Measurements from ENCODE around the gene CD300H.

DNA sequence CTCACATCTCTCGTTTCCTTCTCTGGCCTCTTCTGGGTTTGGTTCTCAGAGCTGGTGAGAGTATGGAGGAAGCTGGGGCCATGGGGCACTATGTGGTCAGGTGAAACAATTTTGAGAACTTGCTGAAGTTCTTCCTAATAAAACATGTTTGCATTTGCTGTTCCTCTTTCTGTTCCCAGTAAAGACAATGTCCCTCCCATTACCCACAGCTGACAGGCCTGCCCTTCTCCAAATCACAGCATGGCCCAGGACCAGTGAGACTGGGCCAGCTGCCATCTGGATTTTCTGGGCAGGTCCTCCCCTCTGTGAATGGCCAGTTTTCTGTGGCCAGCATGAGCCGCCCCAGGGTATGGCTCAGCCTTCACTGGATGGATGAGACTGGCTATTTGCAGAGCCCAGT is at the start of gene CD300H:
- TF ChIP-seq POLR2A (IDR thresholded peaks at IDR 0.05): no peak
- TF ChIP-seq, protein P1, sequence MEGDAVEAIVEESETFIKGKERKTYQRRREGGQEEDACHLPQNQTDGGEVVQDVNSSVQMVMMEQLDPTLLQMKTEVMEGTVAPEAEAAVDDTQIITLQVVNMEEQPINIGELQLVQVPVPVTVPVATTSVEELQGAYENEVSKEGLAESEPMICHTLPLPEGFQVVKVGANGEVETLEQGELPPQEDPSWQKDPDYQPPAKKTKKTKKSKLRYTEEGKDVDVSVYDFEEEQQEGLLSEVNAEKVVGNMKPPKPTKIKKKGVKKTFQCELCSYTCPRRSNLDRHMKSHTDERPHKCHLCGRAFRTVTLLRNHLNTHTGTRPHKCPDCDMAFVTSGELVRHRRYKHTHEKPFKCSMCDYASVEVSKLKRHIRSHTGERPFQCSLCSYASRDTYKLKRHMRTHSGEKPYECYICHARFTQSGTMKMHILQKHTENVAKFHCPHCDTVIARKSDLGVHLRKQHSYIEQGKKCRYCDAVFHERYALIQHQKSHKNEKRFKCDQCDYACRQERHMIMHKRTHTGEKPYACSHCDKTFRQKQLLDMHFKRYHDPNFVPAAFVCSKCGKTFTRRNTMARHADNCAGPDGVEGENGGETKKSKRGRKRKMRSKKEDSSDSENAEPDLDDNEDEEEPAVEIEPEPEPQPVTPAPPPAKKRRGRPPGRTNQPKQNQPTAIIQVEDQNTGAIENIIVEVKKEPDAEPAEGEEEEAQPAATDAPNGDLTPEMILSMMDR (IDR thresholded peaks at IDR 0.05): no peak
